Measurements from ENCODE around the gene STK38L.

GRCh38 chr12:27270148-27270547 lies 26.1 kb downstream of the STK38L start:
- TF ChIP-seq, protein P1, sequence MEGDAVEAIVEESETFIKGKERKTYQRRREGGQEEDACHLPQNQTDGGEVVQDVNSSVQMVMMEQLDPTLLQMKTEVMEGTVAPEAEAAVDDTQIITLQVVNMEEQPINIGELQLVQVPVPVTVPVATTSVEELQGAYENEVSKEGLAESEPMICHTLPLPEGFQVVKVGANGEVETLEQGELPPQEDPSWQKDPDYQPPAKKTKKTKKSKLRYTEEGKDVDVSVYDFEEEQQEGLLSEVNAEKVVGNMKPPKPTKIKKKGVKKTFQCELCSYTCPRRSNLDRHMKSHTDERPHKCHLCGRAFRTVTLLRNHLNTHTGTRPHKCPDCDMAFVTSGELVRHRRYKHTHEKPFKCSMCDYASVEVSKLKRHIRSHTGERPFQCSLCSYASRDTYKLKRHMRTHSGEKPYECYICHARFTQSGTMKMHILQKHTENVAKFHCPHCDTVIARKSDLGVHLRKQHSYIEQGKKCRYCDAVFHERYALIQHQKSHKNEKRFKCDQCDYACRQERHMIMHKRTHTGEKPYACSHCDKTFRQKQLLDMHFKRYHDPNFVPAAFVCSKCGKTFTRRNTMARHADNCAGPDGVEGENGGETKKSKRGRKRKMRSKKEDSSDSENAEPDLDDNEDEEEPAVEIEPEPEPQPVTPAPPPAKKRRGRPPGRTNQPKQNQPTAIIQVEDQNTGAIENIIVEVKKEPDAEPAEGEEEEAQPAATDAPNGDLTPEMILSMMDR (IDR thresholded peaks at IDR 0.05), result no peak
- no peak for TF ChIP-seq POLR2A (IDR thresholded peaks at IDR 0.05)
